K562 (cell line): ENCODE data around the gene NUMB. TPM values are rescaled to one million over a fixed set of nuclear protein-coding genes. Genes with fewer than 3 reads are reported as not detected.
A peak's percentile ranks its signal among the peaks of the same experiment; 100 is the strongest.

ENCODE experiments used
- SMC3 ChIP-seq: conservative IDR thresholded peaks from 2 replicates; pipeline ENCODE4 v1.6.1; 2011; ENCODE audit warnings: low read depth, low read length, improper control_type of control experiment; ENCODE audit not compliant: insufficient read depth
- STAG1 ChIP-seq: sonication (generic); formaldehyde crosslinking; IDR thresholded peaks from 2 replicates; pipeline ENCODE4 v1.5.0; 2020; ENCODE audit warnings: missing genetic modification reagents, borderline replicate concordance
- polyA plus RNA-seq, 8 experiments: library from polyadenylated mRNA; depleted of rRNA in 4 of 8; stranded (reverse) in 5 of 8; unstranded in 3 of 8; fragments of >200 nt; fragmentation: Nextera tagmentation in 2 of 8; fragmentation: Illumina TruSeq in 1 of 8; extraction: Ambion mirVana in 2 of 8; extraction: Trizol in 1 of 8; gene quantifications; 2 replicates each; pipeline versions ENCODE4 v1.2.1 to v1.2.3, GENCODE V29; 2011 to 2014; ENCODE audit warnings: inconsistent platforms in 1 of 8, missing spikeins in 1 of 8
- total RNA-seq, 7 experiments: library from RNA; depleted of rRNA in 6 of 7; stranded (reverse); fragments of >200 nt in 6 of 7; fragmentation: Illumina TruSeq in 2 of 7; extraction: Trizol in 2 of 7; gene quantifications; 2 replicates each; pipeline versions ENCODE4 v1.2.1 to v1.2.3, GENCODE V29; 2011 to 2021; ENCODE audit warnings: low replicate concordance in 1 of 7
- TF ChIP-seq, protein P1 (sequence below), 2 experiments: fragments of 450-650 bp; formaldehyde crosslinking in 1 of 2; IDR thresholded peaks; 2 replicates each; pipeline versions ENCODE4 v1.4.0 to v1.6.1; 2014 to 2020; ENCODE audit warnings: mild to moderate bottlenecking in 2 of 2, borderline replicate concordance in 1 of 2, low read depth in 1 of 2

Gene NUMB
- total and polyA plus RNA-seq, 9 of the 15 experiments (the other 6 are each of a cell fraction or from before 2014, with no cell fraction given) = 13.5 to 54.0 (median 32.3) TPM

GRCh38 chr14:73472185-73473114 is 14.1 kb upstream of the NUMB start (continued):
- peak; percentile 18; the same call in 1 of the 2 replicates for TF ChIP-seq STAG1 (CRISPR knock-in tag)
- TF ChIP-seq, protein P1, sequence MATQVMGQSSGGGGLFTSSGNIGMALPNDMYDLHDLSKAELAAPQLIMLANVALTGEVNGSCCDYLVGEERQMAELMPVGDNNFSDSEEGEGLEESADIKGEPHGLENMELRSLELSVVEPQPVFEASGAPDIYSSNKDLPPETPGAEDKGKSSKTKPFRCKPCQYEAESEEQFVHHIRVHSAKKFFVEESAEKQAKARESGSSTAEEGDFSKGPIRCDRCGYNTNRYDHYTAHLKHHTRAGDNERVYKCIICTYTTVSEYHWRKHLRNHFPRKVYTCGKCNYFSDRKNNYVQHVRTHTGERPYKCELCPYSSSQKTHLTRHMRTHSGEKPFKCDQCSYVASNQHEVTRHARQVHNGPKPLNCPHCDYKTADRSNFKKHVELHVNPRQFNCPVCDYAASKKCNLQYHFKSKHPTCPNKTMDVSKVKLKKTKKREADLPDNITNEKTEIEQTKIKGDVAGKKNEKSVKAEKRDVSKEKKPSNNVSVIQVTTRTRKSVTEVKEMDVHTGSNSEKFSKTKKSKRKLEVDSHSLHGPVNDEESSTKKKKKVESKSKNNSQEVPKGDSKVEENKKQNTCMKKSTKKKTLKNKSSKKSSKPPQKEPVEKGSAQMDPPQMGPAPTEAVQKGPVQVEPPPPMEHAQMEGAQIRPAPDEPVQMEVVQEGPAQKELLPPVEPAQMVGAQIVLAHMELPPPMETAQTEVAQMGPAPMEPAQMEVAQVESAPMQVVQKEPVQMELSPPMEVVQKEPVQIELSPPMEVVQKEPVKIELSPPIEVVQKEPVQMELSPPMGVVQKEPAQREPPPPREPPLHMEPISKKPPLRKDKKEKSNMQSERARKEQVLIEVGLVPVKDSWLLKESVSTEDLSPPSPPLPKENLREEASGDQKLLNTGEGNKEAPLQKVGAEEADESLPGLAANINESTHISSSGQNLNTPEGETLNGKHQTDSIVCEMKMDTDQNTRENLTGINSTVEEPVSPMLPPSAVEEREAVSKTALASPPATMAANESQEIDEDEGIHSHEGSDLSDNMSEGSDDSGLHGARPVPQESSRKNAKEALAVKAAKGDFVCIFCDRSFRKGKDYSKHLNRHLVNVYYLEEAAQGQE (IDR thresholded peaks at IDR 0.05; ENCODE audit: borderline replicate concordance) = peak; percentile 81
- TF ChIP-seq, protein P1 (CRISPR knock-in tag; IDR thresholded peaks at IDR 0.05; ENCODE audit: low read depth) = no peak
- TF ChIP-seq SMC3 = peak; percentile 61
